GM12872 (cell line): ENCODE results near the gene BGN.

ENCODE experiments used
- CTCF ChIP-seq: IDR thresholded peaks from 3 replicates; pipeline ENCODE4 v1.5.1; 2011; ENCODE audit warnings: low read depth, mild to moderate bottlenecking, low read length, moderate library complexity; ENCODE audit not compliant: insufficient read depth

Gene BGN

GRCh38 chrX:153448556-153449367 is 46.0 kb upstream of the BGN start:
- no peak for TF ChIP-seq CTCF

DNA sequence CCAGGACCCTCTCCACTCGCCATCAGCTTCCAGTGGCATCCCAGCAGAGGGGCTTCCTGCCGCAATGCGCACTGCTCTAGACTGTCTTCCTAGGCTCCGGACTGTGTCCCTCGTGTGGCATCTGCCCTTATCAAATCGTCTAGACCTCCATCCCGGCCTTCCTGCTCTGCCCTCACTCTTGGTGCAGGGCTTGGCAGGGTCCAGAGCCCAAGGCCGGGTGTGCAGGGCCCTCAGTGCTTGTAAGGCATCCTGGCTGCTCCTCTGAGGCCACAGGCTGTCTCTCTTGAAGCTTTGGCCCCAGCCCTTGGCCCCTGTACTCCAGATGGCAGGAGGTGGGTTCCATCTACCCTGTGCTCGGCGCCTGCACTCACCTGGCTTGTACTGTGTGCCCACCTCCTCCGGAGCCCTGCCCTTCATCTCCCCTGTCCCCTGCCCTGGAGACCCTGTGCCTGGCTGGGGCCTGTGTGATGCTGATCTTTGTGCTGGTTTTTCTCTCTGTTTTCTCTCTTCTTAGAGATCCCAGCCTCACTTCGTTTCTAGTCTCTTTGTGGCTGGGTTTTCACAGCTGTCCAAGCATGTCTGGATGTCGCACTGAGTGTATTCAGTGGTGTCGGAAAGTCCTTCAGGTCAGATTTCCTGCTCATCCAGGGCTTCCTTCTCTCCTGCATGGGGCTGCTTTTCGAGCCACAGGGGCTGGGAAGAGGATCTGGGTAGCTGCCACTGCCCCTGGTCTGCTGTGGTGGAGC is 45.2 kb upstream of the BGN start:
- TF ChIP-seq CTCF: no peak

DNA sequence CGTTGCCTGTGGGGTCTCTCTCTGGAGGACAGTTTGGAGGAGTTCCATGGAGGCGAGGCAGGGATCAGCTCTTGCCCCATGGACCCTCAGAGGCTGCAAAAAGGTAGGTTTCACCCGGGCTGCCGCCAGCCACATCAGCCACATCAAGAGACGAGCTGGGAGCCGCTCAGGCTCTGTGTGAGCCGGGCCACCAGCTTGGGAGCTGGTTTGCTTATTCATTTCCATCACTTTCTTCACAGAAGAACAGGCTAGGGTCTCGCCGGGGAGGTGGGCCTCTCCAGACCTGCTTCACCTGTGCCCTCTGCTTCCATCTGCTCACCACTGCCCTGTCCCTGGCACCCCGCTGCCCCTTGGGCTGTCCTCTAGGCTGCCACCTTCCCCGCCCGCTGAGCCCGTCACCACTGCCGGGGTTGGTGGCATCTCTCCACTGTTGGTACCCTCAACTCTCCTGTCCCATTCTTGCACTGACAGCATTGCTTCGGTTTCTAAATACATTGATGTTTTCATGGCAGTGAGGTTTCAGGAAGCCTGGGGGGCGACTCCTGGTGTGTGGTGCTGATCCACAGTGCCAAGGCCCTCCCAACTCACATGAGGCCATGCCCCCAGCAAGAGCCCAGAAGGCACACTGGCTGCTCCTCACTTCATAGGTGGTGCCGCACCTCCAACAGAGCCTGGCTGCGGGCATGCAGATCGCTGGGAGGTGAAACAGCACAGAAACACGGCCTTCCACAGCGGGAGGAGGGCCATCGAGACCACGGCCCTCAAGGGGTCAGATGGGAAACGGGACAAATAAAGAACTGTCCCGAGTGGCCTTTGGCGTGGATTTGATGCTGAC is 44.4 kb upstream of the BGN start:
- TF ChIP-seq CTCF: no peak

DNA sequence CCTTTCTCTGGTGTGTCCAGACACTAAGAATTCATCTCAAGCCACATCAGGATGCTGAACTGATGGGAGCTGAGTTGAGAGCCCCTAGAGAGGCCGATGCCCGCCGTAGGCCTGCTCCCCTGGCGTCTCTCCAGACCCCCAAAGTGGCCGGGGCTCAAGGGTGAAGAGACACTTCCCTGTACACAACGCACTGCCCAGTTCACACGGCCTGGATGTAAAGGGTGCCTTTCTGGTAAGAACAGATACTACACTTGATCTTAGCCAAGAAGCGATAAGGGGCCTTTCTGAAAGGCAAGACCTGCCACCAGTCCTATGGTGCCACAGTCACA is 43.9 kb upstream of the BGN start:
- no peak for TF ChIP-seq CTCF

DNA sequence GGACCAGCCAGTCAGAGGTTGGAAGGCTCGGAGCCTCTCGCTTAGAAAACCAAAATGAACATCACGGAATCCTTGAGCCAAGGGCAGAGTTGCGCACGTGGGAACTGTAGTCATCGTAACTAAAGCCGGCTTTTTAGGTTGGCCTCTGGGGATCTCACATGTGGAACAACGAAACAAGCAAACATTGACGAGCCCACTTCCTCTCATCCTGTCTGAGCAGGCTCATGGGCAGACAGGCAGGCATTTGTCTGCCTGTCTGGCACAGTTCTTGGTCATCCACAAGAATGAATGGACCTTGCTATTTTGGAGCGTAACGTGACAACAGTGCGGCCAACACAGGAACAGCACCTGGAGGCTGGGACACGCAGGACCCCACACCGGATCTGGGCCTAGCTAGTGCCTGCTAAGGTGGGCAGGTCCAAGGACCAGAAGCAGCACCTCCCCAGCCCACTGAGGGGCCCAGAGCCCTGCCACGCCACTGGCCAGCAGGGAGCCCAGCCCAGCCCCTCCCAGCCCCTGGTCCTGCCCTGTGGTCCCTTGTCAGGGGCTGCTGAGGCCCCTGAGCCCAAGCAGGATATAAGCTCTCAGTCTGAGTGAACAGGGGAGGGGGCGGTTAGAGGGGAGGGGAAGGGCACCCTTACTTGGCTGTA is 39.8 kb upstream of the BGN start:
- TF ChIP-seq CTCF: no peak

- TF ChIP-seq CTCF: no peak
Observed at GRCh38 chrX:153455571-153455970, 39.2 kb upstream of the BGN start.

DNA sequence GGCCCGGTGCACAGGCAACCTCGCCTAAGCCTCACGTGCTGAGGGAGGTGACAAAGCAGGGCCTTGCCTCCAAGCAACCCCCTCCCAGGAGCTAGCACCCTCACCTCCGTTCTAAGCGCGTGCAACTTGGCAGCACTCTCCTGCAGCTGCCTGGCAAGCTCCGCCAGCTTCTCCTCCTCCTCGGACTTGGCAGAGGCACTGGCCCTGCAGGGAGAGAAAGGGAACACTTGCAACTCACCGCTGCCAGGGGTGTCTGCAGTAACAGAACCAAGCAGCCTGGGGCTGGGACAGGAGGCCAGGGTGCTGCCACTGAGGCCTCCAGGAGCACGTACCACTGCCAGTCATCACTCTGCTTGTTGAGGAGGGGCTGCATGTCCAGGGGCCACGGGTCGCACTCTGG is 38.6 kb upstream of the BGN start:
- TF ChIP-seq CTCF: no peak
